ENCODE measurements around the gene TMEM272. TPM values are rescaled to one million over a fixed set of nuclear protein-coding genes. Genes with fewer than 3 reads are reported as not detected.

Gene TMEM272
- total and polyA plus RNA-seq, 2 experiments from 2014 or later = 0.11 to 0.76 TPM

- TF ChIP-seq, protein P1, sequence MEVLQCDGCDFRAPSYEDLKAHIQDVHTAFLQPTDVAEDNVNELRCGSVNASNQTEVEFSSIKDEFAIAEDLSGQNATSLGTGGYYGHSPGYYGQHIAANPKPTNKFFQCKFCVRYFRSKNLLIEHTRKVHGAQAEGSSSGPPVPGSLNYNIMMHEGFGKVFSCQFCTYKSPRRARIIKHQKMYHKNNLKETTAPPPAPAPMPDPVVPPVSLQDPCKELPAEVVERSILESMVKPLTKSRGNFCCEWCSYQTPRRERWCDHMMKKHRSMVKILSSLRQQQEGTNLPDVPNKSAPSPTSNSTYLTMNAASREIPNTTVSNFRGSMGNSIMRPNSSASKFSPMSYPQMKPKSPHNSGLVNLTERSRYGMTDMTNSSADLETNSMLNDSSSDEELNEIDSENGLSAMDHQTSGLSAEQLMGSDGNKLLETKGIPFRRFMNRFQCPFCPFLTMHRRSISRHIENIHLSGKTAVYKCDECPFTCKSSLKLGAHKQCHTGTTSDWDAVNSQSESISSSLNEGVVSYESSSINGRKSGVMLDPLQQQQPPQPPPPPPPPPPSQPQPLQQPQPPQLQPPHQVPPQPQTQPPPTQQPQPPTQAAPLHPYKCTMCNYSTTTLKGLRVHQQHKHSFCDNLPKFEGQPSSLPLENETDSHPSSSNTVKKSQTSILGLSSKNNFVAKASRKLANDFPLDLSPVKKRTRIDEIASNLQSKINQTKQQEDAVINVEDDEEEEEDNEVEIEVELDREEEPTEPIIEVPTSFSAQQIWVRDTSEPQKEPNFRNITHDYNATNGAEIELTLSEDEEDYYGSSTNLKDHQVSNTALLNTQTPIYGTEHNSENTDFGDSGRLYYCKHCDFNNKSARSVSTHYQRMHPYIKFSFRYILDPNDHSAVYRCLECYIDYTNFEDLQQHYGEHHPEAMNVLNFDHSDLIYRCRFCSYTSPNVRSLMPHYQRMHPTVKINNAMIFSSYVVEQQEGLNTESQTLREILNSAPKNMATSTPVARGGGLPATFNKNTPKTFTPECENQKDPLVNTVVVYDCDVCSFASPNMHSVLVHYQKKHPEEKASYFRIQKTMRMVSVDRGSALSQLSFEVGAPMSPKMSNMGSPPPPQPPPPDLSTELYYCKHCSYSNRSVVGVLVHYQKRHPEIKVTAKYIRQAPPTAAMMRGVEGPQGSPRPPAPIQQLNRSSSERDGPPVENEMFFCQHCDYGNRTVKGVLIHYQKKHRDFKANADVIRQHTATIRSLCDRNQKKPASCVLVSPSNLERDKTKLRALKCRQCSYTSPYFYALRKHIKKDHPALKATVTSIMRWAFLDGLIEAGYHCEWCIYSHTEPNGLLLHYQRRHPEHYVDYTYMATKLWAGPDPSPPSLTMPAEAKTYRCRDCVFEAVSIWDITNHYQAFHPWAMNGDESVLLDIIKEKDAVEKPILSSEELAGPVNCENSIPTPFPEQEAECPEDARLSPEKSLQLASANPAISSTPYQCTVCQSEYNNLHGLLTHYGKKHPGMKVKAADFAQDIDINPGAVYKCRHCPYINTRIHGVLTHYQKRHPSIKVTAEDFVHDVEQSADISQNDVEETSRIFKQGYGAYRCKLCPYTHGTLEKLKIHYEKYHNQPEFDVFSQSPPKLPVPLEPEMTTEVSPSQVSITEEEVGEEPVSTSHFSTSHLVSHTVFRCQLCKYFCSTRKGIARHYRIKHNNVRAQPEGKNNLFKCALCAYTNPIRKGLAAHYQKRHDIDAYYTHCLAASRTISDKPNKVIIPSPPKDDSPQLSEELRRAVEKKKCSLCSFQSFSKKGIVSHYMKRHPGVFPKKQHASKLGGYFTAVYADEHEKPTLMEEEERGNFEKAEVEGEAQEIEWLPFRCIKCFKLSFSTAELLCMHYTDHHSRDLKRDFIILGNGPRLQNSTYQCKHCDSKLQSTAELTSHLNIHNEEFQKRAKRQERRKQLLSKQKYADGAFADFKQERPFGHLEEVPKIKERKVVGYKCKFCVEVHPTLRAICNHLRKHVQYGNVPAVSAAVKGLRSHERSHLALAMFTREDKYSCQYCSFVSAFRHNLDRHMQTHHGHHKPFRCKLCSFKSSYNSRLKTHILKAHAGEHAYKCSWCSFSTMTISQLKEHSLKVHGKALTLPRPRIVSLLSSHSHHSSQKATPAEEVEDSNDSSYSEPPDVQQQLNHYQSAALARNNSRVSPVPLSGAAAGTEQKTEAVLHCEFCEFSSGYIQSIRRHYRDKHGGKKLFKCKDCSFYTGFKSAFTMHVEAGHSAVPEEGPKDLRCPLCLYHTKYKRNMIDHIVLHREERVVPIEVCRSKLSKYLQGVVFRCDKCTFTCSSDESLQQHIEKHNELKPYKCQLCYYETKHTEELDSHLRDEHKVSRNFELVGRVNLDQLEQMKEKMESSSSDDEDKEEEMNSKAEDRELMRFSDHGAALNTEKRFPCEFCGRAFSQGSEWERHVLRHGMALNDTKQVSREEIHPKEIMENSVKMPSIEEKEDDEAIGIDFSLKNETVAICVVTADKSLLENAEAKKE (CRISPR knock-in tag; IDR thresholded peaks at IDR 0.05) = no peak
- TF ChIP-seq JUNB (IDR thresholded peaks at IDR 0.05; ENCODE audit: unreplicated experiment) = no peak
- TF ChIP-seq EZH2 (IDR thresholded peaks at IDR 0.05; ENCODE audit: low read depth, unreplicated experiment) = no peak
- TF ChIP-seq, protein P2, sequence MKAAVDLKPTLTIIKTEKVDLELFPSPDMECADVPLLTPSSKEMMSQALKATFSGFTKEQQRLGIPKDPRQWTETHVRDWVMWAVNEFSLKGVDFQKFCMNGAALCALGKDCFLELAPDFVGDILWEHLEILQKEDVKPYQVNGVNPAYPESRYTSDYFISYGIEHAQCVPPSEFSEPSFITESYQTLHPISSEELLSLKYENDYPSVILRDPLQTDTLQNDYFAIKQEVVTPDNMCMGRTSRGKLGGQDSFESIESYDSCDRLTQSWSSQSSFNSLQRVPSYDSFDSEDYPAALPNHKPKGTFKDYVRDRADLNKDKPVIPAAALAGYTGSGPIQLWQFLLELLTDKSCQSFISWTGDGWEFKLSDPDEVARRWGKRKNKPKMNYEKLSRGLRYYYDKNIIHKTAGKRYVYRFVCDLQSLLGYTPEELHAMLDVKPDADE (IDR thresholded peaks at IDR 0.05) = no peak
- TF ChIP-seq EZH2phosphoT487 (IDR thresholded peaks at IDR 0.05; ENCODE audit: unreplicated experiment) = no peak
Measured at GRCh38 chr13:51894239-51894638, 49.3 kb upstream of the TMEM272 start (continued).

- H3K36me3 ChIP-seq (ENCODE audit: insufficient read depth) = no peaks in the 10 kb centered on the region
- ATAC-seq (no peak), DNase-seq (ENCODE audit: low spot score) (no peak)
- 0 out of 2 replicates have a peak, but pooled peaks cover 5% of the 10 kb centered on the region for H3K4me1 ChIP-seq (ENCODE audit: insufficient read depth)
- no peak overlapping the region for H3K4me2 ChIP-seq
- no peaks in the 10 kb centered on the region for H3K9me2 ChIP-seq (ENCODE audit: insufficient read depth)
- peaks cover 7% of the 10 kb centered on the region for H3K27me3 Mint-ChIP-seq (ENCODE audit: insufficient read depth, low read depth, poor library complexity)
- H3F3A ChIP-seq (replicated peaks; ENCODE audit: low read depth) = no peaks in the 10 kb centered on the region
- no peaks in the 10 kb centered on the region for H3K27me3 ChIP-seq (ENCODE audit: insufficient read depth)
- H3K36me3 Mint-ChIP-seq (ENCODE audit: low read depth) = no peaks in the 10 kb centered on the region; the same call in 2 of the 3 replicates
- H3K79me2 ChIP-seq (replicated peaks; ENCODE audit: insufficient read depth) = no peaks in the 10 kb centered on the region
- no peak overlapping the region for H3K27ac Mint-ChIP-seq
- no peaks in the 10 kb centered on the region for H3K9me3 Mint-ChIP-seq
- peaks cover 16% of the 10 kb centered on the region for H3K4me1 Mint-ChIP-seq
- no peak overlapping the region for H3K27ac ChIP-seq (ENCODE audit: low read depth)
- H2AFZ ChIP-seq = no peak overlapping the region
- H3K4me3 Mint-ChIP-seq = no peak overlapping the region
- H4K20me1 ChIP-seq (replicated peaks; ENCODE audit: insufficient read depth) = no peaks in the 10 kb centered on the region
- H3K4me3 ChIP-seq = no peak overlapping the region
- no peak for TF ChIP-seq REST (IDR thresholded peaks at IDR 0.05; ENCODE audit: unreplicated experiment)
Measured at GRCh38 chr13:51892657-51893056, 47.7 kb upstream of the TMEM272 start.

Measured in GM23338 (cell line).